C4-2B (cell line): Measurements from ENCODE around the gene ZFC3H1.

Source experiments
- H3K27ac ChIP-seq: fragments of 450-650 bp; 2 replicates; pipeline ENCODE4 v1.5.1; 2017
- ZFX ChIP-seq: fragments of 450-650 bp; IDR thresholded peaks from 2 replicates; pipeline ENCODE4 v1.6.1; 2017
- TF ChIP-seq, protein P1 (sequence below): fragments of 450-650 bp; conservative IDR thresholded peaks from 2 replicates; pipeline ENCODE4 v1.5.1; 2017; ENCODE audit warnings: mild to moderate bottlenecking

The ZFC3H1 gene

DNA sequence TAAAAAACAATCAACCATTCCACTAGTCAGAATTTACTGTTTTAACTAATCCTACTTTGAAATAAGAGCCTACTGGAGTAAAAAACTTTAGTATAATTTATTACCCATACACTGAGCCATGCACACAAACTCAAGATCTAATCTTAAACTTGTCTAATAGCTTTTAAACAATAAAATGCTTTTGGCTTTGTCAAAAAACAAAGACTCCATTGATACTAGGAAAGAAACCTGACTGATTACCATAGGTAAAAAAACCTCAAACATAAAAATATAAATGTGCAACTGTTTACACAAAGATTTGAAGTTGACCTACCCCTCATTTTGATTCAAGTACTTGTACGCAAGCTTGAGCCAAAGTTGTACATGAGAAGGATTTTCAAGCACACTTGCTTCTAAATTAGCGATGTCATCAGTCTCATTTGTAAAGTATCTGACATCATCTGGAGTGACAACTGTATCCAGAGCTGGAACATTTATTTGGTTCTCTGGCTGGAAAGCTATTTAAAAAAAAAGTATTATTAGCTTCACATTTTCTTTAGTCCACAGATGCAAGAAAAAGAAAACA is 36.1 kb downstream of the ZFC3H1 start:
- no peak overlapping the region for H3K27ac ChIP-seq
- TF ChIP-seq, protein P1, sequence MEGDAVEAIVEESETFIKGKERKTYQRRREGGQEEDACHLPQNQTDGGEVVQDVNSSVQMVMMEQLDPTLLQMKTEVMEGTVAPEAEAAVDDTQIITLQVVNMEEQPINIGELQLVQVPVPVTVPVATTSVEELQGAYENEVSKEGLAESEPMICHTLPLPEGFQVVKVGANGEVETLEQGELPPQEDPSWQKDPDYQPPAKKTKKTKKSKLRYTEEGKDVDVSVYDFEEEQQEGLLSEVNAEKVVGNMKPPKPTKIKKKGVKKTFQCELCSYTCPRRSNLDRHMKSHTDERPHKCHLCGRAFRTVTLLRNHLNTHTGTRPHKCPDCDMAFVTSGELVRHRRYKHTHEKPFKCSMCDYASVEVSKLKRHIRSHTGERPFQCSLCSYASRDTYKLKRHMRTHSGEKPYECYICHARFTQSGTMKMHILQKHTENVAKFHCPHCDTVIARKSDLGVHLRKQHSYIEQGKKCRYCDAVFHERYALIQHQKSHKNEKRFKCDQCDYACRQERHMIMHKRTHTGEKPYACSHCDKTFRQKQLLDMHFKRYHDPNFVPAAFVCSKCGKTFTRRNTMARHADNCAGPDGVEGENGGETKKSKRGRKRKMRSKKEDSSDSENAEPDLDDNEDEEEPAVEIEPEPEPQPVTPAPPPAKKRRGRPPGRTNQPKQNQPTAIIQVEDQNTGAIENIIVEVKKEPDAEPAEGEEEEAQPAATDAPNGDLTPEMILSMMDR: no peak
- TF ChIP-seq ZFX: no peak

DNA sequence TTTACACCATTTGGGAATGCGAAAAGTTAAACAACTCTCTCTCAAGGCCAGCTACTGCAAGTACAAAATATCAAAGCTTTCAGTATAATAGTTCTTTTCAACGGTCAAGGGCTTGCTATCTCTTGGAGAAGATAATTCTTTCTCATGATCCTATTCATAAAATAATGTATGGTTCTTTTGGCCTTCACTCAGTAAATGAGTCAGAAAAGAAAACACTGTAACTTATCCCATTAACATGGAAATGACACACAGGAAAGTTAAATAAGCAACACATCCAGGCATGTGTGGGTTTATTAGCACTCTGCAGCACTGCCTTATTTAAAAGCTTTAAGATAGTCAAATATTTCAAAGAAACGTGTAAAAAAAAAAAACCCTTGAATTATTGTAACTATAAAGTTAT is 36.9 kb downstream of the ZFC3H1 start:
- H3K27ac ChIP-seq: no peak overlapping the region
- TF ChIP-seq, protein P1: no peak
- no peak for TF ChIP-seq ZFX

DNA sequence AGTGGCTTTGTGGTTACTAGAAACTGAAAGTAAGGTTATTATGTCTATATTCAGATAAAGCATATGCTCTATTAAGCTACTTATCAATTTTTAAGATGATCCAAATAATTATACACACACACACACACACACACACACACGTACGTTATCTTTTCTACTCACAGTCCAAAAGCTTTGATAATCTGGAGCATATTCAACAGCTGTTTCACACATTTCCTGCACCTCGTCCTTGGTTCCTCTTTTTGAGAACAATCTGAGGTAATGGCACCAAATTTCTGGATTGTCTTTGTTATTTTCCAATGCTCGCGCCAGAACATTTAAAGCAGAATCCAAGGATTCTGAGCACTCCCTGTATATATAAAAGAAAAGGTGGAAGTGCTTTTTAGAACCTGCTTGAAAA is 37.5 kb downstream of the ZFC3H1 start:
- no peak overlapping the region for H3K27ac ChIP-seq
- no peak for TF ChIP-seq ZFX
- TF ChIP-seq, protein P1: no peak

DNA sequence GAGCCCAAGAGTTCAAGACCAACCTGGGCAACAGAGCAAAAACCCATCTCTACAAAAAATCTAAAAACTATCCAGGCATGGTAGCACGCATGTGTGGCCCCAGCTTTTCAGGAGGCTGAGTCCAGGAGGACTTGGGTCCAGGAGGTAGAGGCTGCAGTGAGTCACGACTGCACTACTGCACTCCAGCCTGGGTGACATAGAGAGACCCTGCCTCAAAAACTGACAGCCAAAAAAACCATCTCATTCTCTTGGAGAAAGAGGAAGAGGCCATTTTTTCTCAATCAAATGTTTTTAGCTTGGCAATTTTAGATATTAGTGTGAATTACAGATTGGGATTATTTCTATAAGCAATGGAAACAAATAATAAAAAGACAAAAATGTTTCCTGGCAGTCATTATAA is 38.2 kb downstream of the ZFC3H1 start:
- no peak for TF ChIP-seq ZFX
- TF ChIP-seq, protein P1: no peak
- H3K27ac ChIP-seq: no peak overlapping the region

DNA sequence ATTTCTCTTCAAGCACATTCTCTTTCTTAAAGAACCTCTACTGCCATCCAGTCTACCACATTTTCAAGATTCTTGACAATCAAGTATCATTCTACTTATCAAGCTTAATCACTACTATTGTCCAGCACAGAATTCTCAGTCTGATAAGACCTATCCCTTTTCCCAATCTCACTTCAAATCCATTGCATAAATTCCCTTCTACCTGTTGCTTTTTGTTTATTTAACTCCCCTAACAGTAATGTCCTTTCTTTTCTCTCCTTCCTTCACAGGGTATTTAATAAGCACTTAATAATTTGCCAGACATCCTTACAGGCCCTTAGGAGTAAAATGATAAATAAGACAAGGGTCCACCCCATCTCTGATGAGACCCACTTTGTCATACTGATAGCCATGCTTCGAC is 41.7 kb downstream of the ZFC3H1 start:
- TF ChIP-seq, protein P1: no peak
- TF ChIP-seq ZFX: no peak
- H3K27ac ChIP-seq: no peak overlapping the region

DNA sequence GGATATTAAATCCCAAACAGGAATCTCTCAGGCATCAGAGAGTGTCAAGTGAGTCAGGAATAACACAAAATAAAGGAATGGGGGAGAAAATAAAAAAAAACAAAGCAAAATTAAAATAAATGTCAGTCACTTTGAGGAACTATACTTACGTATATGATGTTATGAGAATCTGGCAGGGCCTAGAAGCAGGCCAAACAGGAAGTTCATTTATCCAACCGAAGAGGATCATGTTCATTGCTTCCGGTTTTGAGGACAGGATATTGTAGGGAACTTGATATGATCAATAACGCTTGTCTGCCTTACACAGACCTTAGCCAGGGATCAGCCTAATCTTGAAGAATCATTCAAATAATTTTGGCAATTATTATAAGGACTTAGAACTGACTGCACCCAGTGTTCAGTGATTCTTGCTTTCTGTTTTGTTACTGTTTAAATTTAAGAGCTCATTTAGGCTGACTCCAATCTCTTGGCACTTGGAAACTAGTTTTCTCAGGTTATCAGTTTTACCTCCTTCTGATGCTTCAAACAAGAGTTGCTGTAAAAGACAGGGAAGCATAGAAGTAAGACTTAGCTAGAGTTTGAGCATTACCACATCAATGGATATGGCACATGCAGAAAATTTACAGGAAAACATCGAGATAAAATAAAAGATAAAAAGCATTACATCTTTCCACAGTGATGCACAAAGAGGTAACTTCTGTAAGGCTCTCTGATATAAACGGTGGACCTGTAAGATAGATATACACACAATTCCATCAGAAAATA is 53.4 kb downstream of the ZFC3H1 start:
- TF ChIP-seq ZFX: no peak
- TF ChIP-seq, protein P1: no peak

DNA sequence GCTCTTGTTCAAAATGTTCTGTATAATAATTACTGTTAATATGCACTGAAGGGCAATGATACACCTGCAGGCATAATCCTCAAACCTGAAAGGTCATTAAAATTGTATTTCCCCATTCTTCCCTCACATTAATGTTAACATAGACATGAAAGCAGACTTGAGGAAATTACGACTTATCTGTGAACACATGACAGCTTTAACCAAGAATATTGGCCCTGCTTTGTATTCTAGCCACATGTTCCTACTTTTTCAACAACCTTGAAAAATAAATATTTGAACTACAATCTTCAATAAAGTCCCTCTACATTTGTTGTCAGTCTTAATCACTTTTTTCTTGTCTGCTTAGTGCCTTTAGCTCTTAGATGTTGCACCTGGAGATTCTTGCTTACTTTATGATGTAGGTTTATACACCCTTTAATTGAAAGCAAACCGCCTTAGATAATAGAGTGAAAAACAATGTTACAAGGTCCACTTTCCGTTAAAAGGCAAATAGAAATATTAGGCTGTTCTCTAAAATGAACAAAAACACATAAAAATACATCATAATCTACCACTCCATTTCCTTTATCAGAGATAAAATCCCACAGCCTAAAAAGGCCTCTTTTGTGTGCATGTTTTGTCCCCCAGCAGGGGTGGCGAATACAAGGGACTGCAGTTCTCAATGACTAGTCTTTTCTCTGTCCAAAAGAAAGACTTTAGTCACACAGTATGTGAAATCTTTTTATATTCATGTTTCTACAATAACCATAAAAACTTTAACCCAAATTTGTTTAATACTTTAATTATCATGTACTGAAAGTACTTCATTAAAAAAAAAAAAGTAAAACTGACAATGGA is 55.9 kb downstream of the ZFC3H1 start:
- H3K27ac ChIP-seq: no peak overlapping the region
- TF ChIP-seq, protein P1: no peak
- TF ChIP-seq ZFX: no peak

More for the DNA sequence above, 53.4 kb downstream of the ZFC3H1 start:
- no peak overlapping the region for H3K27ac ChIP-seq
